Keratinocyte (primary cell): ENCODE results near the gene CSTF2T.

ENCODE experiments used
- CTCF ChIP-seq, 3 experiments: IDR thresholded peaks in 1 of 3; conservative IDR thresholded peaks in 1 of 3; optimal IDR thresholded peaks in 1 of 3; 2 replicates in 2 of 3; 3 replicates in 1 of 3; pipeline versions ENCODE3 to v1.5.1; 2011; ENCODE audit warnings: low read length in 3 of 3, mild to moderate bottlenecking in 3 of 3, moderate library complexity in 2 of 3, control low read depth in 1 of 3, inconsistent platforms in 1 of 3; ENCODE audit not compliant: insufficient read depth in 2 of 3; ENCODE audit errors: extremely low read depth in 1 of 3
- EZH2 ChIP-seq: IDR thresholded peaks from one replicate; pipeline ENCODE4 v1.6.1; 2012; ENCODE audit warnings: inconsistent platforms, mild to moderate bottlenecking, low read length, moderate library complexity

- TF ChIP-seq CTCF (optimal IDR thresholded peaks at IDR 0.05 in 1 of 3, IDR thresholded peaks at IDR 0.05 in 1 of 3, conservative IDR thresholded peaks at IDR 0.05 in 1 of 3; ENCODE audit: extremely low read depth in 1 of 3, insufficient read depth in 2 of 3, low read length in 3 of 3) (no peak), EZH2 (no peak)
Measured at GRCh38 chr10:51666456-51666855, 32.9 kb downstream of the CSTF2T start.
